AG09319 (cell line): ENCODE data around the gene MFSD2A.

Experiments used
- DNase-seq: peaks from one replicate; pipeline ENCODE4 v3.0.0-alpha.2; 2010; ENCODE audit warnings: low read depth; ENCODE audit errors: extremely low read depth
- TF ChIP-seq, protein P1 (sequence below): IDR thresholded peaks from 2 replicates; pipeline ENCODE4 v1.5.1; 2011; ENCODE audit warnings: low read depth, mild to moderate bottlenecking, inconsistent platforms, low read length, moderate library complexity

MFSD2A gene

DNA sequence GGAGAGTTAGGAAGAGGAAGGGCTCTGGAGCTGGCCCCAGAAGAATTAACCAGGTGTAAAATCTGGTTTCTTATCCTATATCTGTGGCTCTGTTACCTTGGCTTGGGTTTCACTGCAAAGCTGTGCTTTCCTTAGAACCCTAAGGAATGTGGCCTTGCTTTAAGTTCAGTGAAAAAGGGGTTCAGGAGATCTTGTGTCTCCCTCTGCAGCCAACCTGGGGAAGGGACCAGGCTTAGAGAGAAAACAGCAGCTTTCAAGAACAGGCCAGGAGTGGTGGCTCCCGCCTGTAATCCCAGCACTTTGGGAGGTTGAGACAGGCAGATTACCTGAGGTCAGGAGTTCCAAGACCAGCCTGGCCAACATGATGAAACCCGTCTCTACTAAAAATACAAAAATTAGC is 37.1 kb upstream of the MFSD2A start:
- no peak for DNase-seq
- TF ChIP-seq, protein P1, sequence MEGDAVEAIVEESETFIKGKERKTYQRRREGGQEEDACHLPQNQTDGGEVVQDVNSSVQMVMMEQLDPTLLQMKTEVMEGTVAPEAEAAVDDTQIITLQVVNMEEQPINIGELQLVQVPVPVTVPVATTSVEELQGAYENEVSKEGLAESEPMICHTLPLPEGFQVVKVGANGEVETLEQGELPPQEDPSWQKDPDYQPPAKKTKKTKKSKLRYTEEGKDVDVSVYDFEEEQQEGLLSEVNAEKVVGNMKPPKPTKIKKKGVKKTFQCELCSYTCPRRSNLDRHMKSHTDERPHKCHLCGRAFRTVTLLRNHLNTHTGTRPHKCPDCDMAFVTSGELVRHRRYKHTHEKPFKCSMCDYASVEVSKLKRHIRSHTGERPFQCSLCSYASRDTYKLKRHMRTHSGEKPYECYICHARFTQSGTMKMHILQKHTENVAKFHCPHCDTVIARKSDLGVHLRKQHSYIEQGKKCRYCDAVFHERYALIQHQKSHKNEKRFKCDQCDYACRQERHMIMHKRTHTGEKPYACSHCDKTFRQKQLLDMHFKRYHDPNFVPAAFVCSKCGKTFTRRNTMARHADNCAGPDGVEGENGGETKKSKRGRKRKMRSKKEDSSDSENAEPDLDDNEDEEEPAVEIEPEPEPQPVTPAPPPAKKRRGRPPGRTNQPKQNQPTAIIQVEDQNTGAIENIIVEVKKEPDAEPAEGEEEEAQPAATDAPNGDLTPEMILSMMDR: no peak; the same call in 1 of the 2 replicates

DNA sequence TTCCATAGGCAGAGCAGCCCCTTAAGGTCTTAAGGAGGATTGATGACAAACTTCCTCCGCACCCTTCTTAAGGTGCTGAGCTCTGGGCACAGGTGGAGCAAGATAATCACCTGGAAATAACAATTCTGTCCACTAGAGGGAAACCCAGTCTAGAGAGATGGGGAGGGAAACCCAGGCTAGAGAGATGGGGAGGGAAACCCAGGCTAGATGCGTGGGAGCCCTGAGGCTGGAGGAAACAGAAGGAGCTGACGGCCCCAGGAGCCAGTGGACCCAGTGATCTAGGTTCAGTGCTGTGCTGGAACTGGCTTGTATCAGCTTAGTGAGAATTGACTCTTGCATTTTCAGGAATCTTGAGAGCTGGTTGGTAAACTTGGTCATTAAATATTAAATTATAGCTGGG is 35.4 kb upstream of the MFSD2A start:
- peak; percentile 15 for DNase-seq
- TF ChIP-seq, protein P1: peak; percentile 52

DNA sequence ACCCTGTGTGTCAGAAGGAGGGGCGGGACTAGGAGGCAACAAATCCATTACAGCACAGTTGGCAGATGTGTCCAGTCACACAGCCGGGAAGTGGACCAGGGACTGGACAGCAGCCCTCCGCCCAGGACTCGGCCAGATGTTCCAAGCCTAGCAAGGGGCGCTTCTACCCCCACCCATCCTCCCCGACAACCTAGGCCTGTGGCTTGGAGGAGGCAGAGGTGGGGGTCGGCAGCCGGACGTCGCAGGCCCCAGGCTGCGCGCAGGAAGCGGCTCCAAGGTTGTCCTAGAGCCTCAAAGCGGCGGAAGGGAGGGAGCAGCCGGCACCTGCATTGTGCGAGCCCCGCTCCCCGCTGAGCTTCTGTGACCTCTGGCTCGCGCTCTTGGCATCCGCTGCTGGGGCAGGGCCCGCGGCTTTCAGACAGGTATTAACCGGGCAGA is 32.7 kb upstream of the MFSD2A start:
- TF ChIP-seq, protein P1: no peak

DNA sequence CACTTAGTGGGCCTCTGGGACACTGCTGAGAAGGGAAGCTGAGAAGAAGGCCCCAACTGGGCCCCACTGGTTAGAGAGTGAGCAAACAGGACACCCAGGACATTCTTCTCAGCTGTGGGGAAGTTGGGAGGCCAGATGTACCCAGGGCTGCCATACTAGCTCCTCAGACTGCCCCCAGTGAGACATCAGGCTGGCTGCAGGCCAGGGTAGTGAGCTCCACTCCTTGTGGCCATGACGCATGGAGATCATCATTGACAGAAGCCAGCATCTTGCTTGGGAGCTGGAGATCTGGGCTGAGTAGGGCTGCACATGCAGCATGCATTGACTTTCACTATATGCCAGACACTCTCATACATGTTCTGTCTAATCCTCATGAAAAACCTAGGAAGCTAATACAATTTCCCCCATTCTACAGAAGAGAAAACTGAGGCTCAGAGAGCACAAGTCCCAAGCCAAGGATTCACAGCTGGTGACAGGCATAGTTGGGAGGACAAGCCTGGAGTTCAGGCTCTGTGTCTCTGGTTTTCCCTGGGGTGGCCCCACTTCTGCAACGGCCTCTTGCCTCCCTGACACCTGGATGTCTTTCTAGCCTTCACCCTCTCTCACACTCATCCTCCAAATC is 29.1 kb upstream of the MFSD2A start:
- TF ChIP-seq, protein P1: no peak
- no peak for DNase-seq

More for the DNA sequence above, 32.7 kb upstream of the MFSD2A start:
- no peak for DNase-seq

DNA sequence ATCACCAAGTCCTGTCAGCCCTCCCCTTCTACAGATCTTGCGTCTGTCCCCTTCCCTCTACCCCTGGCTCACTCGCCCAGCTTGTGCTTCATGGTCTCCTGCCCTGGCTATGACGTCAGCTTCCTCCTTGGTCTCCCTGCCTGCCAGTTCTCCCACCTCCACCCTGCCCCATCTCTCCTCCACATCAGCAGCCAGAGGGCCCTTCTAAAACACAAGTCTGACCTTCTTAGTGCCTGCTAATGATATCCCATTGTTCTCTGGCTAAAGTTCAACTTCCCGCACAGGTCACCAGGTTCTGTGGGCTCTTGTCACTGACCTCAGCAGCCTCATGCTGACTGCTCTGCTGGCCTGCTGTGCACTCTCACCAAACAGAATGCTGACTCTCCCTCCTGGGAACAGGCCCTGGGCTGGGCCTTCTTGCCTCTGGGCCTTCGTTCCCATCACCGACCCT is 28.6 kb upstream of the MFSD2A start:
- TF ChIP-seq, protein P1: no peak
- DNase-seq: no peak

DNA sequence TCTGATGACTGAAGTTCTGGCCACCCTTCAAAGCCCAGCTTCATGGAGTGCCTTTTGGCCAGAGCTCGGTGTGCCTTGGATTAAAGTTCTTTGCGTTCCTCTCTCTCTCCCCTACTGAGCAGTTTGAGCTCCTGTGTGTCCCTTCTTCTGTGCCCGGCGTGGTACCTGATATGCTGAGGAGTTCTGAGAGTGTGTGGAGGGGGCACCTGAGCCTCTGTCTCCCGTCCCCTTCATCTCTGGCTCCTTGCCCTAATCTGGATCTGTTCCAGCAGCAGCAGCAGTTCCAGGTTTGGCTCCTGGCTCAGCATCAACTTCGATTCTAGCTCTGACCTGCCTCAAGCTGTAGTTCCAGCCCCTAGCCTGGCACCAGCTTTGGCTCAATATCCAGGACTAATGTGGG is 28.1 kb upstream of the MFSD2A start:
- TF ChIP-seq, protein P1: no peak
- DNase-seq: no peak

DNA sequence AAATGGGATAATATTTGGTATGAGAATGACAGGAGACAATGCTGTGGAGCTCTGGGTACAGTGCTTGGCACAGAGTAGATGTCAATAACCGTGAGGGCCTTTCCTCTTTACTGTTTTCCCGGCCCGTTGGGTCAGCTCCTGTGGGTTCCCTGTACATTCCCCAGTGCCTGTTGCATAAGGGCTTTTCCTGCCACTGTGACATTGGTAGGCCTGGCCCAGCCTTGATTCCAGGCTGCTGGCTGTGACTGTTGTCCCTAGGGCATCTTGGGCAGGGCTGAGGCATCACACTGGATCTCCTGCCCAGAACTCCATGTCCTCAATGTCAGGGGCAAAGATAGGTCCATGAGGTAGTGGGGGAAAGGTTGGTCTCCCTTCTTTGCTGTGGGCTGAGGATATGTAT is 27.4 kb upstream of the MFSD2A start:
- DNase-seq: no peak
- TF ChIP-seq, protein P1: no peak
